Aorta (tissue), 4 donors: ENCODE measurements around the gene TRIM21. TPM values are rescaled to one million over a fixed set of nuclear protein-coding genes. Genes with fewer than 3 reads are reported as not detected.

Experiments used
- polyA plus RNA-seq, 2 donors: library from polyadenylated mRNA; stranded (reverse); fragments of 200-250 nt; gene quantifications; one replicate each; pipeline ENCODE4 v1.2.3, GENCODE V29; 2013
- total RNA-seq, 2 donors: library from RNA; stranded (reverse); fragmentation: NEBNext Ultra II Directional; extraction: Animal tissue kit (Norgen Biotek cat#: 25700); gene quantifications; one replicate each; pipeline ENCODE4 v1.2.1, GENCODE V29; 2021
- donor health status: healthy with polysubstance abuse.
- donor health status: Bipolar disorder and iron deficiency.
- donor health status: DM: no; HTN: no; CAD: no.
- donor health status: DM: yes; HTN: yes; CAD: no.

Gene TRIM21
- total and polyA plus RNA-seq, 4 donors: 13.4 to 20.7 (median 15.9) TPM

Other genes with a start within 250 kb of the TRIM21 start
- not detected for gene OR52B4, start 25.3 kb downstream of the TRIM21 start, total RNA-seq
- not detected for gene OR52B4, start 25.3 kb downstream of the TRIM21 start, polyA plus RNA-seq
- gene OR52K2, start 55.6 kb upstream of the TRIM21 start, total RNA-seq: not detected
- not detected for gene OR52K2, start 55.6 kb upstream of the TRIM21 start, polyA plus RNA-seq
- gene OR52K1, start 88.9 kb upstream of the TRIM21 start, total RNA-seq: under 1 TPM in 1 of 2 donors, not detected in 1; 0.12 TPM
- gene OR52K1, start 88.9 kb upstream of the TRIM21 start, polyA plus RNA-seq: not detected
- gene OR52M1, start 151.5 kb upstream of the TRIM21 start, total RNA-seq: not detected
- gene OR52M1, start 151.5 kb upstream of the TRIM21 start, polyA plus RNA-seq: not detected
- not detected for gene OR52I2, start 188.0 kb upstream of the TRIM21 start, total RNA-seq
- not detected for gene OR52I2, start 188.0 kb upstream of the TRIM21 start, polyA plus RNA-seq
- not detected for gene OR52I1, start 200.3 kb upstream of the TRIM21 start, total RNA-seq
- gene OR52I1, start 200.3 kb upstream of the TRIM21 start, polyA plus RNA-seq: not detected
- gene TRIM68, start 214.5 kb upstream of the TRIM21 start, total RNA-seq: 10 to 100 TPM in 1 of 2 donors, 1 to 10 TPM in 1; 7.9 to 14.5 TPM
- 1 to 10 TPM; 3.9 to 4.0 TPM for gene TRIM68, start 214.5 kb upstream of the TRIM21 start, polyA plus RNA-seq
- not detected for gene OR51D1, start 243.8 kb upstream of the TRIM21 start, total RNA-seq
- not detected for gene OR51D1, start 243.8 kb upstream of the TRIM21 start, polyA plus RNA-seq